Measurements from ENCODE around the gene PCP2.

Gene PCP2

DNA sequence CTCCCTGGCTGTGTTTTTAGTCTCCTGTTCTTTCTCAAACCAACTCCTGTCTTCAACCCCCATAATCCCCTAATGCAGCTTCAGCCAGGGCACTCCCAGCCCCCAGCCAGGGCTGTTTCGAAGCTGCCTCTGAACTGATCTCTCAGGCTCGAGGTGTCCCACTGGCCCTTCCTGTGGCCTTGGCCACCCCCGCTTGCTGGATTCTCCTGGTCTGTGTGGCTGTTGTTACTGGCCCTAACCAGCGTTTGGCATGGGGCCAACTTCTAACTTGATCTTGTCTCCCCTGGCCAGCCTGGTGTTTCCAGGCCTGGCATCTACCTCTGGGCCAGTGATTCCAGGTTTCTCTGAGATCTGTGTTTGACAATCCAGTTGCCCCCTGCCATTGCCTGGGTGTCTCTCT lies 15.2 kb downstream of the PCP2 start:
- H3K27me3 ChIP-seq (ENCODE audit: control insufficient read depth in 3 of 3, insufficient read depth in 3 of 3, low read depth in 1 of 3, low read length in 3 of 3): no peaks in the 10 kb centered on the region
- H2BK15ac ChIP-seq (ENCODE audit: low read length): no peak overlapping the region
- no CpG with 5 or more reads among the region's 4 CpGs for WGBS, 2 donors (ENCODE audit: extremely low coverage in 2 of 2, insufficient read length in 2 of 2, insufficient replicate concordance in 1 of 2)
- no peak overlapping the region for H3K18ac ChIP-seq (ENCODE audit: low read length)
- H3K9me3 ChIP-seq (replicated peaks in 1 of 2; ENCODE audit: control insufficient read depth in 2 of 2, insufficient read depth in 1 of 2, low read depth in 1 of 2, low read length in 2 of 2): no peaks in the 10 kb centered on the region
- H3K27ac ChIP-seq (replicated peaks; ENCODE audit: low read length): no peak overlapping the region
- DNase-seq (ENCODE audit: low spot score): no peak
- no peak overlapping the region for H4K8ac ChIP-seq (ENCODE audit: low read depth, low read length)
- no peak overlapping the region for H3K9ac ChIP-seq (ENCODE audit: low read depth, low read length, poor library complexity)
- H2AFZ ChIP-seq (ENCODE audit: low read length): no peak overlapping the region
- H2BK120ac ChIP-seq (ENCODE audit: low read depth, low read length): no peak overlapping the region
- H3K23ac ChIP-seq (ENCODE audit: low read depth, low read length, poor library complexity): no peak overlapping the region
- H4K91ac ChIP-seq (ENCODE audit: low read depth, low read length, poor library complexity): no peak overlapping the region
- H3K4me1 ChIP-seq (ENCODE audit: control insufficient read depth in 2 of 2, insufficient read depth in 1 of 2, low read depth in 1 of 2, low read length in 2 of 2): no peaks in the 10 kb centered on the region
- no peak overlapping the region for H3K4me2 ChIP-seq (ENCODE audit: insufficient read depth, low read length, poor library complexity, severe bottlenecking)
- peaks cover 44 to 60% of the 10 kb centered on the region in 2 donors for H3K36me3 ChIP-seq (replicated peaks in 1 of 2; ENCODE audit: control insufficient read depth in 2 of 2, insufficient read depth in 2 of 2, low read length in 2 of 2)
- H2AK5ac ChIP-seq (ENCODE audit: low read depth, low read length): no peak overlapping the region
- no peak overlapping the region for H3K4me3 ChIP-seq (ENCODE audit: low read length in 2 of 2)
- H2BK5ac ChIP-seq (ENCODE audit: low read length): no peak overlapping the region
- H3K4ac ChIP-seq (ENCODE audit: low read length): no peak overlapping the region
- no peak overlapping the region for H2BK12ac ChIP-seq (ENCODE audit: low read length)
- peaks cover 7% of the 10 kb centered on the region for H3K79me1 ChIP-seq (ENCODE audit: low read depth, low read length)
- no peak overlapping the region for H3K14ac ChIP-seq (ENCODE audit: low read length)

DNA sequence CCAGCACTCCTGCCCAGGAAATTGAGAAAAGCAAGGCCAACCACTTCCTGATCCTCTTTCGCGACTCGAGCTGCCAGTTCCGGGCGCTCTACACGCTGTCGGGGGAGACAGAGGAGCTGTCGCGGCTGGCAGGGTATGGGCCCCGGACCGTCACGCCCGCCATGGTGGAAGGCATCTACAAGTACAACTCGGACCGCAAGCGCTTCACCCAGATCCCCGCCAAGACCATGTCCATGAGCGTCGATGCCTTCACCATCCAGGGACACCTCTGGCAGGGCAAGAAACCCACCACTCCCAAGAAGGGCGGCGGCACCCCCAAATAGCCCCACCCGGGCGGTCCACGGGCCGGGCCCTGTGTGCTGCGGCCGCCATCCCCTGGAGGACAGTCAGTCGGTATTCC lies 15.8 kb downstream of the PCP2 start:
- Histone ChIP-seq H3K36me3 (replicated peaks in 1 of 2; ENCODE audit: control insufficient read depth in 2 of 2, insufficient read depth in 2 of 2, low read length in 2 of 2) (peaks cover 40 to 54% of the 10 kb centered on the region in 2 donors), H2BK5ac (ENCODE audit: low read length) (peak overlapping the region; percentile 39), H4K91ac (ENCODE audit: low read depth, low read length, poor library complexity) (no peak overlapping the region), H3K4ac (ENCODE audit: low read length) (no peak overlapping the region), H3K27me3 (ENCODE audit: control insufficient read depth in 3 of 3, insufficient read depth in 3 of 3, low read depth in 1 of 3, low read length in 3 of 3) (no peaks in the 10 kb centered on the region), H3K79me1 (ENCODE audit: low read depth, low read length) (peaks cover 7% of the 10 kb centered on the region), H3K4me3 (ENCODE audit: low read length in 2 of 2) (no peak overlapping the region), H3K27ac (replicated peaks; ENCODE audit: low read length) (no peak overlapping the region), H3K23ac (ENCODE audit: low read depth, low read length, poor library complexity) (no peak overlapping the region), H2BK12ac (ENCODE audit: low read length) (no peak overlapping the region), H2BK15ac (ENCODE audit: low read length) (no peak overlapping the region), H3K4me1 (ENCODE audit: control insufficient read depth in 2 of 2, insufficient read depth in 1 of 2, low read depth in 1 of 2, low read length in 2 of 2) (no peaks in the 10 kb centered on the region), H3K18ac (ENCODE audit: low read length) (no peak overlapping the region), H3K9me3 (replicated peaks in 1 of 2; ENCODE audit: control insufficient read depth in 2 of 2, insufficient read depth in 1 of 2, low read depth in 1 of 2, low read length in 2 of 2) (no peaks in the 10 kb centered on the region), H3K14ac (ENCODE audit: low read length) (no peak overlapping the region), H4K8ac (ENCODE audit: low read depth, low read length) (no peak overlapping the region), H2AK5ac (ENCODE audit: low read depth, low read length) (no peak overlapping the region), H2BK120ac (ENCODE audit: low read depth, low read length) (no peak overlapping the region), H2AFZ (ENCODE audit: low read length) (no peak overlapping the region), H3K4me2 (ENCODE audit: insufficient read depth, low read length, poor library complexity, severe bottlenecking) (no peak overlapping the region), H3K9ac (ENCODE audit: low read depth, low read length, poor library complexity) (no peak overlapping the region)
- WGBS, 2 donors (ENCODE audit: extremely low coverage in 2 of 2, insufficient read length in 2 of 2, insufficient replicate concordance in 1 of 2): no CpG with 5 or more reads among the region's 28 CpGs
- DNase-seq (ENCODE audit: low spot score): no peak

- Histone ChIP-seq H3K4ac (ENCODE audit: low read length) (no peak overlapping the region), H3K9ac (ENCODE audit: low read depth, low read length, poor library complexity) (no peak overlapping the region), H3K27ac (replicated peaks; ENCODE audit: low read length) (no peak overlapping the region), H3K27me3 (ENCODE audit: control insufficient read depth in 3 of 3, insufficient read depth in 3 of 3, low read depth in 1 of 3, low read length in 3 of 3) (no peaks in the 10 kb centered on the region), H3K4me1 (ENCODE audit: control insufficient read depth in 2 of 2, insufficient read depth in 1 of 2, low read depth in 1 of 2, low read length in 2 of 2) (no peaks in the 10 kb centered on the region), H2AK5ac (ENCODE audit: low read depth, low read length) (no peak overlapping the region), H2BK12ac (ENCODE audit: low read length) (no peak overlapping the region), H3K23ac (ENCODE audit: low read depth, low read length, poor library complexity) (no peak overlapping the region), H3K79me1 (ENCODE audit: low read depth, low read length) (peaks cover 5% of the 10 kb centered on the region), H4K91ac (ENCODE audit: low read depth, low read length, poor library complexity) (no peak overlapping the region), H2BK120ac (ENCODE audit: low read depth, low read length) (no peak overlapping the region), H3K4me2 (ENCODE audit: insufficient read depth, low read length, poor library complexity, severe bottlenecking) (no peak overlapping the region), H4K8ac (ENCODE audit: low read depth, low read length) (no peak overlapping the region), H3K9me3 (replicated peaks in 1 of 2; ENCODE audit: control insufficient read depth in 2 of 2, insufficient read depth in 1 of 2, low read depth in 1 of 2, low read length in 2 of 2) (no peaks in the 10 kb centered on the region), H3K14ac (ENCODE audit: low read length) (no peak overlapping the region), H2BK15ac (ENCODE audit: low read length) (no peak overlapping the region), H2BK5ac (ENCODE audit: low read length) (no peak overlapping the region), H2AFZ (ENCODE audit: low read length) (no peak overlapping the region), H3K36me3 (replicated peaks in 1 of 2; ENCODE audit: control insufficient read depth in 2 of 2, insufficient read depth in 2 of 2, low read length in 2 of 2) (peaks cover 34 to 51% of the 10 kb centered on the region in 2 donors), H3K4me3 (ENCODE audit: low read length in 2 of 2) (no peak overlapping the region), H3K18ac (ENCODE audit: low read length) (no peak overlapping the region)
- DNase-seq (ENCODE audit: low spot score): no peak
- WGBS, 2 donors (ENCODE audit: extremely low coverage in 2 of 2, insufficient read length in 2 of 2, insufficient replicate concordance in 1 of 2): no CpG with 5 or more reads among the region's 12 CpGs
Observed at GRCh38 chr19:7617172-7617571, 16.3 kb downstream of the PCP2 start.

DNA sequence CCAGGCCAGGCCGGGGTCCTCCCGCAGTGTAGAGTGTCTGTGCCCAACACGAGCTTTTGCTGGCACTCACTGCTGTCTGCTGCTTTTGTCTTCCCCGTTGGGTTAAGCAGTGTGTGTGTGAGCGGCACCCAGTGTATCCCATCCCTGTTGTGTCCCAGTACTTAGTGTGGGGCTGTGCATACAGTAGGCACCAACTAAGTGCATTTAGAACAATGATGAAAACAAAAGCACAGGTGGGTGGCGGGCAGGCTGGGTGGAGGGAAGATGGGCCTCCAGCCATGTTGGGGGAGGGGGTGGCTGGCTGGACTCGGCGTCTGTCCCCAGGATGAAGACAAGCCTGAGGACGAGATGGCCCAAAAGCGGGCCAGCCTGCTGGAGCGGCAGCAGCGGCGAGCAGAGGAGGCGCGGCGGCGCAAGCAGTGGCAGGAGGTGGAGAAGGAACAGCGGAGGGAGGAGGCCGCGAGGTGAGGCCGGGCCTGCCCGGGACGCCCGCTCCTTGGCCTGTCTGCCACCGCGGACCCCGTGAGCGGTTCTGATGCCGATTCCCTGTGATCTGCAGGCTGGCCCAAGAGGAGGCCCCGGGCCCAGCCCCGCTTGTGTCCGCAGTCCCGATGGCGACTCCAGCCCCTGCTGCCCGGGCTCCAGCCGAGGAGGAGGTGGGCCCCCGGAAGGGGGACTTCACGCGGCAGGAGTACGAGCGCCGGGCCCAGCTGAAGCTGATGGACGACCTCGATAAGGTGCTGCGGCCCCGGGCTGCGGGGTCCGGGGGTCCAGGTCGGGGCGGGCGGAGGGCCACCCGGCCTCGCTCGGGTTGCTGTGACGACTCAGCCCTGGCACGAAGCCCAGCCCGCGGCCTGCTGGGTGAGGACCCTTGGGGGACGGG lies 18.4 kb downstream of the PCP2 start:
- Histone ChIP-seq H4K91ac (ENCODE audit: low read depth, low read length, poor library complexity) (no peak overlapping the region), H2BK120ac (ENCODE audit: low read depth, low read length) (no peak overlapping the region), H4K8ac (ENCODE audit: low read depth, low read length) (no peak overlapping the region), H3K9me3 (replicated peaks in 1 of 2; ENCODE audit: control insufficient read depth in 2 of 2, insufficient read depth in 1 of 2, low read depth in 1 of 2, low read length in 2 of 2) (no peaks in the 10 kb centered on the region), H3K4ac (ENCODE audit: low read length) (no peak overlapping the region), H2AFZ (ENCODE audit: low read length) (no peak overlapping the region), H3K4me3 (ENCODE audit: low read length in 2 of 2) (no peak overlapping the region), H2BK5ac (ENCODE audit: low read length) (no peak overlapping the region), H3K79me1 (ENCODE audit: low read depth, low read length) (peaks cover 3% of the 10 kb centered on the region), H2BK15ac (ENCODE audit: low read length) (no peak overlapping the region), H3K27ac (replicated peaks; ENCODE audit: low read length) (no peak overlapping the region), H2BK12ac (ENCODE audit: low read length) (no peak overlapping the region), H3K4me1 (ENCODE audit: control insufficient read depth in 2 of 2, insufficient read depth in 1 of 2, low read depth in 1 of 2, low read length in 2 of 2) (no peaks in the 10 kb centered on the region), H3K23ac (ENCODE audit: low read depth, low read length, poor library complexity) (peak overlapping the region; percentile 43), H3K27me3 (ENCODE audit: control insufficient read depth in 3 of 3, insufficient read depth in 3 of 3, low read depth in 1 of 3, low read length in 3 of 3) (no peaks in the 10 kb centered on the region), H3K4me2 (ENCODE audit: insufficient read depth, low read length, poor library complexity, severe bottlenecking) (no peak overlapping the region), H3K9ac (ENCODE audit: low read depth, low read length, poor library complexity) (no peak overlapping the region), H3K18ac (ENCODE audit: low read length) (no peak overlapping the region), H2AK5ac (ENCODE audit: low read depth, low read length) (no peak overlapping the region), H3K36me3 (replicated peaks in 1 of 2; ENCODE audit: control insufficient read depth in 2 of 2, insufficient read depth in 2 of 2, low read length in 2 of 2) (peaks cover 19 to 30% of the 10 kb centered on the region in 2 donors), H3K14ac (ENCODE audit: low read length) (no peak overlapping the region)
- no CpG with 5 or more reads among the region's 59 CpGs for WGBS, 2 donors (ENCODE audit: extremely low coverage in 2 of 2, insufficient read length in 2 of 2, insufficient replicate concordance in 1 of 2)
- DNase-seq (ENCODE audit: low spot score): no peak
